B cell (primary cell): ENCODE results near the gene UPK1B. TPM values are rescaled to one million over a fixed set of nuclear protein-coding genes. Genes with fewer than 3 reads are reported as not detected.

Experiments used
- ATAC-seq: fragments of 200-7000 bp; cut with Tn5 transposase; one replicate; pipeline ENCODE4 v1.10.0; 2021; ENCODE audit warnings: low read depth, mild to moderate bottlenecking, moderate number of reproducible peaks, moderate library complexity
- CTCF ChIA-PET: fragments of 350-600 bp; sonication (Branson Sonifier 250); formaldehyde crosslinking; loops from one replicate; lab custom pipeline; 2021; ENCODE audit warnings: antibody characterized with exemption, inconsistent platforms; lab: Charles Lee
- POLR2A ChIA-PET: fragments of 350-600 bp; sonication (Branson Sonifier 250); formaldehyde crosslinking; loops from one replicate; lab custom pipeline; 2021; ENCODE audit warnings: antibody characterized with exemption; lab: Charles Lee
- DNase-seq: peaks from one replicate; pipeline ENCODE4 v3.0.0; 2013
- H2AFZ ChIP-seq: 2 replicates; pipeline ENCODE4 v1.6.1; 2012; ENCODE audit warnings: mild to moderate bottlenecking, low read depth, low read length; ENCODE audit not compliant: insufficient read depth, poor library complexity, severe bottlenecking
- H3K27ac ChIP-seq, 2 donors: 1 replicate in 1 of 2; 2 replicates in 1 of 2; pipeline ENCODE4 v1.5.1; 2012 to 2013; ENCODE audit warnings: low read length in 2 of 2, mild to moderate bottlenecking in 2 of 2, moderate library complexity in 1 of 2
- H3K27me3 ChIP-seq, 4 experiments: fragments of 200-600 bp in 1 of 4; sonication (generic) in 1 of 4; replicated peaks in 1 of 4; 1 replicate in 2 of 4; 2 replicates in 2 of 4; pipeline versions ENCODE4 v1.6.1 to v1.7.0; 2013 to 2016; ENCODE audit warnings: low read length in 3 of 4, mild to moderate bottlenecking in 2 of 4, mixed read lengths in 1 of 4, moderate library complexity in 1 of 4; ENCODE audit not compliant: insufficient read depth in 4 of 4, control insufficient read depth in 3 of 4; ENCODE audit errors: control extremely low read depth in 1 of 4
- H3K36me3 ChIP-seq, 2 experiments: replicated peaks in 1 of 2; 1 replicate in 1 of 2; 2 replicates in 1 of 2; pipeline versions ENCODE4 v1.6.1 to v1.7.1; 2013; ENCODE audit warnings: low read length in 1 of 2; ENCODE audit not compliant: insufficient read depth in 2 of 2, control insufficient read depth in 1 of 2; ENCODE audit errors: control extremely low read depth in 1 of 2, extremely low read depth in 1 of 2
- H3K4me1 ChIP-seq, 2 donors: fragments of 200-600 bp in 1 of 2; sonication (generic) in 1 of 2; 1 replicate in 1 of 2; 2 replicates in 1 of 2; pipeline versions ENCODE4 v1.5.1 to v1.6.1; 2013 to 2017; ENCODE audit warnings: low read length in 2 of 2; ENCODE audit not compliant: control insufficient read depth in 2 of 2, insufficient read depth in 2 of 2
- H3K4me2 ChIP-seq: replicated peaks from 2 replicates; pipeline ENCODE3; 2012; ENCODE audit warnings: mild to moderate bottlenecking, low read depth, low read length; ENCODE audit not compliant: poor library complexity, severe bottlenecking
- H3K4me3 ChIP-seq, 5 experiments: fragments of 200-600 bp in 1 of 5; sonication (generic) in 1 of 5; 1 replicate in 3 of 5; 2 replicates in 2 of 5; pipeline versions ENCODE4 v1.5.1 to v1.7.0; 2011 to 2016; ENCODE audit warnings: low read length in 4 of 5, mild to moderate bottlenecking in 4 of 5, low read depth in 2 of 5, control low read depth in 1 of 5, moderate library complexity in 1 of 5; ENCODE audit not compliant: insufficient read depth in 1 of 5; ENCODE audit errors: control extremely low read depth in 1 of 5, extremely low read depth in 1 of 5
- H3K79me2 ChIP-seq: fragments of 200-600 bp; sonication (generic); one replicate; pipeline ENCODE4 v1.6.0; 2016; ENCODE audit warnings: low read length; ENCODE audit not compliant: control insufficient read depth, insufficient read depth
- H3K9ac ChIP-seq: fragments of 200-600 bp; sonication (generic); 2 replicates; pipeline ENCODE4 v1.6.1; 2017; ENCODE audit warnings: mild to moderate bottlenecking, low read length, moderate library complexity
- H3K9me3 ChIP-seq, 3 donors: one replicate each; pipeline versions ENCODE4 v1.6.1 to v1.7.1; 2013; ENCODE audit warnings: low read length in 2 of 3; ENCODE audit not compliant: control insufficient read depth in 2 of 3, insufficient read depth in 1 of 3; ENCODE audit errors: control extremely low read depth in 1 of 3
- H4K20me1 ChIP-seq: 2 replicates; pipeline ENCODE4 v1.6.0; 2012; ENCODE audit warnings: mild to moderate bottlenecking, low read length; ENCODE audit not compliant: insufficient read depth, control insufficient read depth, poor library complexity, severe bottlenecking
- H3K27ac Mint-ChIP-seq: one replicate; pipeline ENCODE4 v1.8.0; 2021; ENCODE audit warnings: mixed read lengths
- H3K27me3 Mint-ChIP-seq: one replicate; pipeline ENCODE4 v1.8.0; 2021; ENCODE audit warnings: mixed read lengths
- H3K4me1 Mint-ChIP-seq: one replicate; pipeline ENCODE4 v1.8.0; 2021; ENCODE audit warnings: mixed read lengths
- H3K4me3 Mint-ChIP-seq: one replicate; pipeline ENCODE4 v1.8.0; 2021; ENCODE audit warnings: mixed read lengths
- H3K9me3 Mint-ChIP-seq: one replicate; pipeline ENCODE4 v1.8.0; 2022; ENCODE audit warnings: mixed read lengths; ENCODE audit not compliant: insufficient read depth
- CTCF ChIP-seq: fragments of 200-600 bp; IDR thresholded peaks from one replicate; pipeline ENCODE4 v1.8.0; 2022; ENCODE audit warnings: antibody characterized with exemption, mild to moderate bottlenecking
- EZH2 ChIP-seq: IDR thresholded peaks from 2 replicates; pipeline ENCODE4 v1.6.1; 2012; ENCODE audit warnings: borderline replicate concordance, low read depth, mild to moderate bottlenecking, moderate library complexity, low read length; ENCODE audit not compliant: insufficient read depth, poor library complexity, severe bottlenecking
- WGBS: methylation state at CpG from one replicate; pipeline ENCODE4 v1.1.5; 2013; ENCODE audit warnings: missing lambda C conversion rate; ENCODE audit not compliant: insufficient coverage; 5-methylcytosine and 5-hydroxymethylcytosine counted together
- intact Hi-C: fragments of 100-400 bp; cut with micrococcal nuclease; formaldehyde crosslinking; loops from one replicate; pipeline ENCODE4 v1.10.0; 2022
- polyA plus RNA-seq: library from polyadenylated mRNA; depleted of rRNA; stranded (reverse); fragments of >200 nt; gene quantifications from 2 replicates; pipeline ENCODE4 v1.2.3, GENCODE V29; 2012
- total RNA-seq, 2 donors: library from RNA; stranded (reverse); fragments of 120-200 nt in 1 of 2; gene quantifications; 1 replicate in 1 of 2; 2 replicates in 1 of 2; pipeline versions ENCODE4 v1.2.3 to v1.2.4, GENCODE V29; 2013 to 2022

The UPK1B gene
- total and polyA plus RNA-seq, 2 donors (not counting 1 experiment from before 2014, with no cell fraction given) = not detected

- H3K36me3 ChIP-seq = no peaks in the 10 kb centered on the region
- H3K4me1 ChIP-seq = no peaks in the 10 kb centered on the region
- H3K9me3 Mint-ChIP-seq = no peaks in the 10 kb centered on the region
- H3K4me3 Mint-ChIP-seq = no peak overlapping the region
- no peaks in the 10 kb centered on the region for H4K20me1 ChIP-seq
- intact Hi-C loops = no loop called here
- H3K9ac ChIP-seq = no peak overlapping the region
- H3K27me3 ChIP-seq = no peaks in the 10 kb centered on the region
- no peak overlapping the region for H3K27ac Mint-ChIP-seq
- no peak for TF ChIP-seq EZH2
- no peak for TF ChIP-seq CTCF
- 100% methylated on average over 1 of the region's 1 CpG for WGBS
- H3K4me1 Mint-ChIP-seq = no peaks in the 10 kb centered on the region
- ATAC-seq (no peak), DNase-seq (no peak)
- H3K9me3 ChIP-seq = no peaks in the 10 kb centered on the region
- H3K27ac ChIP-seq = no peak overlapping the region
- POLR2A ChIA-PET = no interaction called here
- H2AFZ ChIP-seq = no peak overlapping the region
- peaks cover 8% of the 10 kb centered on the region for H3K27me3 Mint-ChIP-seq
- no peak overlapping the region for H3K4me2 ChIP-seq
- no peak overlapping the region for H3K4me3 ChIP-seq
- H3K79me2 ChIP-seq = no peaks in the 10 kb centered on the region
- CTCF ChIA-PET = no interaction called here
Observed at GRCh38 chr3:119195151-119195476, 21.7 kb downstream of the UPK1B start.

- Histone ChIP-seq H3K27ac (no peak overlapping the region), H3K79me2 (no peaks in the 10 kb centered on the region), H3K36me3 (no peaks in the 10 kb centered on the region), H3K4me2 (no peak overlapping the region), H3K4me3 (no peak overlapping the region), H3K9ac (no peak overlapping the region), H4K20me1 (no peaks in the 10 kb centered on the region), H2AFZ (no peak overlapping the region), H3K4me1 (no peaks in the 10 kb centered on the region), H3K27me3 (no peaks in the 10 kb centered on the region), H3K9me3 (no peaks in the 10 kb centered on the region)
- DNase-seq = no peak
- ChIA-PET POLR2A (no interaction called here), CTCF (no interaction called here)
- 89% methylated on average over 1 of the region's 1 CpG for WGBS
- Mint-ChIP-seq H3K27me3 (peaks cover 8% of the 10 kb centered on the region), H3K4me1 (no peaks in the 10 kb centered on the region), H3K4me3 (no peak overlapping the region), H3K27ac (no peak overlapping the region), H3K9me3 (no peaks in the 10 kb centered on the region)
- ATAC-seq = no peak
- TF ChIP-seq CTCF = no peak
- no peak for TF ChIP-seq EZH2
- intact Hi-C loops = no loop called here
Observed at GRCh38 chr3:119195911-119196310, 22.5 kb downstream of the UPK1B start.
